A673 (cell line): Measurements from ENCODE around the gene EXO5. TPM values are rescaled to one million over a fixed set of nuclear protein-coding genes. Genes with fewer than 3 reads are reported as not detected.
A peak's percentile ranks its signal among the peaks of the same experiment; 100 is the strongest.

ENCODE experiments used
- BruUV-seq: library from RNA; stranded (reverse); fragments of 400-500 nt; replicated peaks from 2 replicates; lab custom pipeline; 2021; lab: Mats Ljungman, UMichigan
- CTCF ChIA-PET: fragments of 300-600 bp; sonication (Branson Sonifier 250); formaldehyde crosslinking; loops from one replicate; lab custom pipeline; 2022; ENCODE audit warnings: antibody characterized with exemption; lab: Charles Lee
- POLR2A ChIA-PET: fragments of 300-600 bp; sonication (Branson Sonifier 250); formaldehyde crosslinking; loops from one replicate; lab custom pipeline; 2022; ENCODE audit warnings: antibody characterized with exemption; ENCODE audit not compliant: low non-redundant PET; lab: Charles Lee
- DNase-seq: peaks from one replicate; pipeline ENCODE4 v3.0.0-alpha.2; 2015; ENCODE audit warnings: low spot score
- H3K27ac ChIP-seq: fragments of 200-600 bp; sonication (generic); 2 replicates; pipeline ENCODE4 v1.5.1; 2016; ENCODE audit warnings: mixed run types, low read depth, mild to moderate bottlenecking, mixed read lengths, antibody characterized with exemption, low read length; ENCODE audit not compliant: poor library complexity, severe bottlenecking
- H3K27me3 ChIP-seq: fragments of 200-600 bp; sonication (generic); replicated peaks from 2 replicates; pipeline ENCODE4 v1.6.1; 2017; ENCODE audit warnings: mixed run types, low read depth, mild to moderate bottlenecking, mixed read lengths, antibody characterized with exemption, low read length; ENCODE audit not compliant: insufficient read depth, poor library complexity
- H3K36me3 ChIP-seq: fragments of 200-600 bp; sonication (generic); 2 replicates; pipeline ENCODE4 v1.6.1; 2016; ENCODE audit warnings: mixed run types, mild to moderate bottlenecking, mixed read lengths, antibody characterized with exemption, low read length; ENCODE audit not compliant: insufficient read depth, poor library complexity, severe bottlenecking
- H3K4me1 ChIP-seq: fragments of 200-600 bp; sonication (generic); 2 replicates; pipeline ENCODE4 v1.6.1; 2017; ENCODE audit warnings: mixed run types, mild to moderate bottlenecking, mixed read lengths, antibody characterized with exemption, low read length; ENCODE audit not compliant: insufficient read depth, poor library complexity, severe bottlenecking
- H3K4me3 ChIP-seq: fragments of 200-600 bp; sonication (generic); 2 replicates; pipeline ENCODE4 v1.5.1; 2016; ENCODE audit warnings: low read depth, mixed run types, mild to moderate bottlenecking, mixed read lengths, low read length; ENCODE audit not compliant: poor library complexity, severe bottlenecking
- H3K9me3 ChIP-seq: fragments of 200-600 bp; sonication (generic); 2 replicates; pipeline ENCODE4 v1.6.1; 2016; ENCODE audit warnings: mixed run types, low read depth, mild to moderate bottlenecking, mixed read lengths, antibody characterized with exemption, low read length; ENCODE audit not compliant: poor library complexity, severe bottlenecking
- EZH2 ChIP-seq: fragments of 200-600 bp; sonication (generic); IDR thresholded peaks from 2 replicates; pipeline ENCODE4 v1.6.1; 2017; ENCODE audit warnings: borderline replicate concordance, low read depth, mild to moderate bottlenecking, mixed read lengths, antibody characterized with exemption, low read length; ENCODE audit not compliant: poor library complexity, severe bottlenecking
- intact Hi-C: fragments of 100-400 bp; cut with micrococcal nuclease; formaldehyde crosslinking; loops from one replicate; pipeline ENCODE4 v1.10.0; 2022; ENCODE audit not compliant: unreplicated experiment
- total RNA-seq: library from RNA; stranded (reverse); gene quantifications from 2 replicates; pipeline ENCODE4 v1.2.3, GENCODE V29; 2021
- TF ChIP-seq, protein P1 (sequence below): fragments of 300-800, 200-600 bp; sonication (generic); conservative IDR thresholded peaks from 2 replicates; pipeline ENCODE4 v1.5.1; 2017; ENCODE audit warnings: low read depth, mild to moderate bottlenecking, antibody characterized with exemption, low read length, moderate library complexity, mixed read lengths

Gene EXO5
- total RNA-seq, 1 experiment from 2014 or later: 20.3 TPM

- POLR2A ChIA-PET: interaction anchor here (0.6 to 0.9 kb wide), 3 partner anchors 81 to 421 kb away, joined by 3 to 6 read pairs (median 4); partner anchors contain the start of genes SMAP2 and ZFP69B
- CTCF ChIA-PET: interaction anchor here (0.6 to 1.4 kb wide), 3 partner anchors 11 to 142 kb away, joined by 3 to 5 read pairs (median 3); no protein-coding TSS in a partner anchor
Measured at GRCh38 chr1:40531381-40532061, 23.0 kb downstream of the EXO5 start, which contains the start of gene ZNF684. Gene ZNF684 (plus strand): TSS chr1:40531637. CDS start chr1:40533167, 1,530 bp downstream.

DNA sequence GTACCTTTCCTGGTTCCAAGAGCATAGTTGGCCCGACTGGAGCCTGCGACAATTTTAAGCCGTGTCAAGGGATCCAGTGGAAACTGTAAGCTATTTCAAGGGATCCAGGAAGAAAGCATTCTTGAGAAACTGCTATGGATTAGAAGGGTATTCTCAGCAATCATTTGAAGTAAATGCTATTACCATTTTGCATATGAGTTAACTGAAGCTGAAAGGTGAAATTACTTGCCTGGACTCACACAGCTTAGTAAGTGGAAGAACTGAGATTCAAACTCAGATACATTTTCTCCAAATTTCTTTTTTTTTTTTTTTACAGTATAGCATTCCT, 23.5 kb downstream of the EXO5 start:
- DNase-seq: peak; percentile 27
- H3K36me3 ChIP-seq: no peaks in the 10 kb centered on the region
- no peaks in the 10 kb centered on the region for H3K27me3 ChIP-seq
- H3K9me3 ChIP-seq: no peaks in the 10 kb centered on the region
- H3K27ac ChIP-seq: peak overlapping the region; percentile 70
- peaks cover 12% of the 10 kb centered on the region for H3K4me1 ChIP-seq
- ChIA-PET CTCF (interaction anchor here (0.6 to 1.4 kb wide), 3 partner anchors 10 to 142 kb away, joined by 3 to 5 read pairs (median 3); no protein-coding TSS in a partner anchor), POLR2A (interaction anchor here (0.6 kb wide), 2 partner anchors 81 to 158 kb away, joined by 3 to 6 read pairs; partner anchors contain the start of gene SMAP2)
- intact Hi-C loops: no loop called here
- peak overlapping the region; percentile 62 for H3K4me3 ChIP-seq
- no TSS peak for BruUV-seq
- TF ChIP-seq, protein P1, sequence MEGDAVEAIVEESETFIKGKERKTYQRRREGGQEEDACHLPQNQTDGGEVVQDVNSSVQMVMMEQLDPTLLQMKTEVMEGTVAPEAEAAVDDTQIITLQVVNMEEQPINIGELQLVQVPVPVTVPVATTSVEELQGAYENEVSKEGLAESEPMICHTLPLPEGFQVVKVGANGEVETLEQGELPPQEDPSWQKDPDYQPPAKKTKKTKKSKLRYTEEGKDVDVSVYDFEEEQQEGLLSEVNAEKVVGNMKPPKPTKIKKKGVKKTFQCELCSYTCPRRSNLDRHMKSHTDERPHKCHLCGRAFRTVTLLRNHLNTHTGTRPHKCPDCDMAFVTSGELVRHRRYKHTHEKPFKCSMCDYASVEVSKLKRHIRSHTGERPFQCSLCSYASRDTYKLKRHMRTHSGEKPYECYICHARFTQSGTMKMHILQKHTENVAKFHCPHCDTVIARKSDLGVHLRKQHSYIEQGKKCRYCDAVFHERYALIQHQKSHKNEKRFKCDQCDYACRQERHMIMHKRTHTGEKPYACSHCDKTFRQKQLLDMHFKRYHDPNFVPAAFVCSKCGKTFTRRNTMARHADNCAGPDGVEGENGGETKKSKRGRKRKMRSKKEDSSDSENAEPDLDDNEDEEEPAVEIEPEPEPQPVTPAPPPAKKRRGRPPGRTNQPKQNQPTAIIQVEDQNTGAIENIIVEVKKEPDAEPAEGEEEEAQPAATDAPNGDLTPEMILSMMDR: no peak
- no peak for TF ChIP-seq EZH2

More at GRCh38 chr1:40531381-40532061, 23.0 kb downstream of the EXO5 start, which contains the start of gene ZNF684:
- TF ChIP-seq, protein P1: no peak
- no peak for TF ChIP-seq EZH2
- peak within 1 kb of the TSS; percentile 62 for H3K4me3 ChIP-seq
- H3K36me3 ChIP-seq: no peaks in the 10 kb centered on the region
- H3K27me3 ChIP-seq: no peaks in the 10 kb centered on the region
- H3K9me3 ChIP-seq: no peaks in the 10 kb centered on the region
- H3K4me1 ChIP-seq: peaks cover 12% of the 10 kb centered on the region
- DNase-seq: peak; percentile 97
- TSS peak; percentile 61 for BruUV-seq
- intact Hi-C loops: no loop called here
- H3K27ac ChIP-seq: peak within 1 kb of the TSS; percentile 70

DNA sequence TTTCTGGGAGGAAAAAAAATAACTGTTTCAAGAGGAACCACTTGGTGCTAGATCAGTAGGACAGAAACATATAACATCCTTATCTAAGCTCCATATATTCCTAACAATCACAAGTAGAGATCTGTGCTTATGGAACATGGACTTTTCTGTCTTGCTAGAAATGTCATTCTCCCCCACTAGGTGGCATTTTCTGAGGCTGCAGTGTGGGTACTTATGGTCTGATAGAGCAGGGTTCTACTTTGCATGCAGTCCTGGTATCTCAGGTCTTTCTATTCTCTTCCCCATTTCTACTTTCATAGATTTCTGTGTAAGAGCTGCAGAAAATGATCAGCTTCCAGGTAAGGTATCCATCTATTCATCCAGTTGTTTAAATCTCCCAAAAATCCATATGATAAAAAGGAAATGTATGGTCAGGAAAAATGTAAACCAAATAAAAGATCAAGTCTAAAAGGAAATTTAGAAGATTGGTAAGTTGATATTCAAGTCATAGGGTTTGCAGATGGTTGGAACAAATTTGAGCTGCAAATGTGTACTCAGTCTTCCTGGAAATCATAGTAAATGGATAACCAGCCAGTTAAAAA, 24.4 kb downstream of the EXO5 start:
- CTCF ChIA-PET: interaction anchor here (0.5 to 1.4 kb wide), 4 partner anchors 9 to 417 kb away, joined by 3 to 6 read pairs (median 4); no protein-coding TSS in a partner anchor
- H3K4me3 ChIP-seq: peak overlapping the region; percentile 62
- POLR2A ChIA-PET: interaction anchor here (0.6 kb wide), 1 partner anchor 80 kb away, joined by 3 read pairs; no protein-coding TSS in a partner anchor
- no TSS peak for BruUV-seq
- peak; percentile 79 for DNase-seq
- H3K9me3 ChIP-seq: no peaks in the 10 kb centered on the region
- H3K4me1 ChIP-seq: peaks cover 12% of the 10 kb centered on the region
- no peaks in the 10 kb centered on the region for H3K36me3 ChIP-seq
- H3K27me3 ChIP-seq: no peaks in the 10 kb centered on the region
- no peak for TF ChIP-seq EZH2
- TF ChIP-seq, protein P1: peak; percentile 80
- intact Hi-C loops: no loop called here
- H3K27ac ChIP-seq: peak overlapping the region; percentile 70
